GM19328 (cell line): ENCODE results near the gene ZP4.

Experiments used
- ATAC-seq: cut with Tn5 transposase; IDR thresholded peaks from one replicate; pipeline ENCODE4 v1.9.1; 2021; ENCODE audit warnings: mild to moderate bottlenecking, moderate library complexity; ENCODE audit not compliant: unreplicated experiment

ZP4 gene

GRCh38 chr1:237890822-237891221 lies at the start of gene ZP4:
ZP4 (minus strand) TSS chr1:237890922; CDS start chr1:237890635, 287 bp downstream.
- ATAC-seq, result no peak

GRCh38 chr1:237938553-237938952 lies 47.8 kb upstream of the ZP4 start:
- no peak for ATAC-seq

GRCh38 chr1:237938068-237938467 lies 47.3 kb upstream of the ZP4 start:
- no peak for ATAC-seq

GRCh38 chr1:237932816-237933215 lies 42.1 kb upstream of the ZP4 start:
- no peak for ATAC-seq

- no peak for ATAC-seq
Observed at GRCh38 chr1:237931581-237931980, 40.9 kb upstream of the ZP4 start.

GRCh38 chr1:237927198-237927597 lies 36.5 kb upstream of the ZP4 start:
- no peak for ATAC-seq

GRCh38 chr1:237921306-237921705 lies 30.6 kb upstream of the ZP4 start:
- no peak for ATAC-seq

- ATAC-seq, result no peak
Observed at GRCh38 chr1:237913345-237913744, 22.6 kb upstream of the ZP4 start.

- no peak for ATAC-seq
Observed at GRCh38 chr1:237911911-237912310, 21.2 kb upstream of the ZP4 start.

GRCh38 chr1:237910834-237911233 lies 20.1 kb upstream of the ZP4 start:
- no peak for ATAC-seq

GRCh38 chr1:237903961-237904360 lies 13.2 kb upstream of the ZP4 start:
- no peak for ATAC-seq

GRCh38 chr1:237902960-237903743 lies 12.4 kb upstream of the ZP4 start:
- no peak for ATAC-seq

GRCh38 chr1:237901299-237901934 lies 10.7 kb upstream of the ZP4 start:
- no peak for ATAC-seq

- no peak for ATAC-seq
Observed at GRCh38 chr1:237895630-237896029, 4.9 kb upstream of the ZP4 start.

GRCh38 chr1:237894131-237894530 lies 3.4 kb upstream of the ZP4 start:
- no peak for ATAC-seq

- no peak for ATAC-seq
Observed at GRCh38 chr1:237891979-237892378, 1.3 kb upstream of the ZP4 start.

GRCh38 chr1:237891266-237891665 lies 544 bp upstream of the ZP4 start:
- ATAC-seq, result no peak

GRCh38 chr1:237890416-237890815 lies 306 bp downstream of the ZP4 start:
- no peak for ATAC-seq

GRCh38 chr1:237888143-237888542 lies 2.6 kb downstream of the ZP4 start:
- ATAC-seq, result no peak

- no peak for ATAC-seq
Observed at GRCh38 chr1:237887542-237887941, 3.2 kb downstream of the ZP4 start.

GRCh38 chr1:237884237-237884636 lies 6.5 kb downstream of the ZP4 start:
- ATAC-seq, result no peak

- ATAC-seq, result no peak
Observed at GRCh38 chr1:237879195-237879594, 11.5 kb downstream of the ZP4 start.

- ATAC-seq, result no peak
Observed at GRCh38 chr1:237878406-237878805, 12.3 kb downstream of the ZP4 start.
